ENCODE data around the gene SUSD6.

The SUSD6 gene, protein sequence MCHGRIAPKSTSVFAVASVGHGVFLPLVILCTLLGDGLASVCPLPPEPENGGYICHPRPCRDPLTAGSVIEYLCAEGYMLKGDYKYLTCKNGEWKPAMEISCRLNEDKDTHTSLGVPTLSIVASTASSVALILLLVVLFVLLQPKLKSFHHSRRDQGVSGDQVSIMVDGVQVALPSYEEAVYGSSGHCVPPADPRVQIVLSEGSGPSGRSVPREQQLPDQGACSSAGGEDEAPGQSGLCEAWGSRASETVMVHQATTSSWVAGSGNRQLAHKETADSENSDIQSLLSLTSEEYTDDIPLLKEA

DNA sequence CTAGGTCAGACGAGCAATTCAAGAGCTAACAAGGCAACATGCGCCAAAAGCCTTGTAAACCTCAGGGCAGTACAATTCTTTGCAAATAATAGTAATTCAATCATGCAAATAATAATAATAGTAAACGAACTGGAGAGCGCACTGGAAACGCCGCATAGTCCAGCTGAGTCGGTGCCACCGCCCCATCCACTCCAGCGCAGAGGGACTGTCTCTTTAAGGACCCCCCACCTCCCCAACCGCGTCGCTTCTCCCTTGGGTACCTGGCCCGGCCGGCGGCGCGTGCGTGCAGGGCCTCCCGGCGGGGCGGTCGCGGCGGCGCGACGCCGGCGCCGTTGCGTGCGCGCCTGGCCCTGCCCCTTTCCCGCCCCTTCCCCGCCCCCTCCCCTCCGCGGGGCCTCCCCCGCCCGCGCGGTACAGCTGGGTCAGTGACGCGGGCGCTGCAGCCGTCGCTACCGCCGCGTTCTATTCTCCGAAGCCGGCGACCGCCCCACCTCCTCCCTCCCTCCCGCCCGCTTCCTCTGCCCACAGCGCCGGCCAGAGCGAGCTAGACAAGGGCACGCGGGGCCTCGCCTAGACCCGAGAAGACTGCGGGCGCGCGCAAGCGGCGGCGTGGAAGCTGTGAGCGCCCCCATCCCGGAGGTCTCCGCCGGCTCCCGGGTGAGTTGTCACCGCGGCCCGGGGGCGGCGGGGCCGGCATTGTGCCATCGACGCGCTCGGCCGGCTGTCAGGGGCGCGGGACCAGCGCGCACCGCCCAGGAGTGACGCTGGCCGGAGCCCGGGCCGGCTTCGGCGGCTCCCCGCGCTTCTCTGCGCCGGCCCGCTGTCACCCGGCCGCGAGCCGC lies at the start of gene SUSD6:
Gene SUSD6, plus strand, starts transcription at position 425 of the 842 bp plus-strand sequence. CDS start 46,997 bp downstream, outside the sequence.
- DNase-seq: peak; percentile 87

DNA sequence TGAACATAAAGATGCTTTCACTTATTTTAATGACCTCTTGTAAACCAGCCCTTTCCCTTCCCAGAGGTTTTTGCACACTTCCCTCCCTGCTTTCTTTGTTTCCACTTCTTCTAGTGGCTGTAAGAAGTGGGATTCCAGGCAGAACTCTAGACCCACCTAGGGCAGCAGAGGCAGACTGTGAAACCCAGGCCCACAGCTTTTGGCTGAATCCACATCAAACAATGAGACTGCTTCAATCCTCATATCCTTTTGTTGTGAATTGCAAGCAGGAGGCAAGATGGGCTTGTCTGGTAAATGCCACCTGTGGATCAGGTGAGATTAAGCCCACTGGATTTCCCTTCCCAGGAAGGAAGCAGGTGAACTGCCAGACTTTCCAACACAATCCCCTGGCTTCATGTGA lies 49.5 kb upstream of the SUSD6 start:
- DNase-seq: no peak

DNA sequence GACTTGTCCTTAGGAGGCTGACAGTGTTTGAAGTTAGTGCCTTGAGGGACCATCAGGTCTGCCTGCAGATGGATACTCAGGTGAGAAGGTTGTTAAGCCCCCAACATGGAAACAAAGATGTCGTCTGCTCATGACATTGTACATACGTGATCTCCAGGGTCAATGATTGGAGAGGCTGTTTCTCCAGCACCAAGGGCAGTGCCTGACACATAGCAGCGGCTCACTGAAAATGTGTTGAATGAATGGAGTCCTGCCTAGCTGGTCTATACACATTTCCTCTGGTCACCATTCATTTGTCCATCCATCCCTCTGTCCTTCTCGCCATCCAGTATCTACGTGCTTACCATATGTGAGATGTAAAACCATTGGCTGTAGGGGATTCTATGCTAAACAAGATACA lies 43.8 kb upstream of the SUSD6 start:
- no peak for DNase-seq

DNA sequence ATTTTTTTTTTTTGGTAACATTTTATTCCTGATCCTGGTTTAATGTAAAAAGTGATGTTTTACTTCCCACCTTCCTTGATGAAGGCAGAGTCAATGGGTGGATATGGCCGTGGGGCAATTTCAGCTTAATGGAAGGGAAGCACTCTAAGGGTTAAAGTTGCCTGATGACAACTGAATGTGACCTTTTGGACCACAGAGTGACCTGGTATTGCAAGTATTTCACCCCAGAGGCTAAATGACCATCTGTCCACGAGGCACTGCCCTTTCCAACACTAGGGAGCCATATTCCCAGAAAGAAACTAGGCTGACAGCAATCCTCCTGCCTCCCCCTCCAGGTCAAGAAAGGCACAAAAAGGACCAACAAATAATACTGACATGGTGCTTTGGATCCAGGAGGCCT lies 41.5 kb upstream of the SUSD6 start:
- no peak for DNase-seq

DNA sequence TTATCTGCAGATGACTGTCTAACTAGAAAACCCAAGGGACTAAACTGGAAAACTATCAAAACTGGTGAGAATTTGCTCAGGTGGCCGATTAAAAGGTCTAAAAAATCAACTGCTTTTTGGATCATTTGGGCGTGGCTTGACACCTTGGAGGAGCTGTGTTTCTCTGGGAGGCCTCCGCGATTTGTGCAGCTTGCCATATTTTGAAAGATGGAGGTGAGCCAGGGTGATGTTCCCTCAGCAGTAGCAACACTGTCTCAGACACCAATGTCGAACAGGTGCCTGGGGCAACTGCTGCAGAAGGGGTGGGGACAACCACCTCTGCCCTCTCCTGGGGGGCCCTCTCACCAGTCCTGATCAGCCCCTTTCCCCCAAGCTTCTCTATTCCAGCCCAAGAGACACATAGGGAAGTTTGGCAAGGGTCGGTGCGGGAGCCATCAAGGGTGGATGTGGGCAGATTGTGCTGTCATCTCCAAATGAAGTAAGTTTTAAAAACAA lies 40.5 kb upstream of the SUSD6 start:
- DNase-seq: no peak

DNA sequence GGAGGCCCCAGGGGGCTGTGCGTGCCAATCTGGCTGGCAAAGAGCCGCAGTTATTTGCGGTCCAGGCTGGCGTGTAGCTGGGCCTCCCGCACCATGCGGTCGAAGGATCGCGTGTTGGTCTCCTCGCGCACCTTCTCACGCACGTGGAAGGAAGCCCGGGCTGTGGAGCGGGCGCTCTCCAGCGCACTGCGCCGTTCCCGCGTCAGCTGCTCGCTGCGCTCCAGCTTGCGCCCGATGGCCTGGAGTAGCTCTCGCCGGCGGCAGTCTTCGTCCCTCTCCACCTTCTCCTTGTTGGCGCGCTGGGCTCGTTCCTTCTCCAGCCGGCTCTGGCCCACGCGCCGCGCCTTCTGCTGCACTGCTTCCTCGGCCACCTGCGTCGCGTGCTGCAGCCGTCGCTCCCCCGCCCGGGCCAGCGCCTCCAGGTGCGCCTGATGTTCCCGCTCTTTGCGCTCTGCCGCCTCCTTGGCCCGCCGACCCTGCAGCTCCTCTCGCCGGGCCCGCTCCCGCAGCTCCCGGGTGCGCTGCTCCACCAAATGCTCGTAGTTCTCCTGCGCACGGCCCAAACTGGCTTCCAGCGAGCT lies 39.9 kb upstream of the SUSD6 start:
- no peak for DNase-seq

DNA sequence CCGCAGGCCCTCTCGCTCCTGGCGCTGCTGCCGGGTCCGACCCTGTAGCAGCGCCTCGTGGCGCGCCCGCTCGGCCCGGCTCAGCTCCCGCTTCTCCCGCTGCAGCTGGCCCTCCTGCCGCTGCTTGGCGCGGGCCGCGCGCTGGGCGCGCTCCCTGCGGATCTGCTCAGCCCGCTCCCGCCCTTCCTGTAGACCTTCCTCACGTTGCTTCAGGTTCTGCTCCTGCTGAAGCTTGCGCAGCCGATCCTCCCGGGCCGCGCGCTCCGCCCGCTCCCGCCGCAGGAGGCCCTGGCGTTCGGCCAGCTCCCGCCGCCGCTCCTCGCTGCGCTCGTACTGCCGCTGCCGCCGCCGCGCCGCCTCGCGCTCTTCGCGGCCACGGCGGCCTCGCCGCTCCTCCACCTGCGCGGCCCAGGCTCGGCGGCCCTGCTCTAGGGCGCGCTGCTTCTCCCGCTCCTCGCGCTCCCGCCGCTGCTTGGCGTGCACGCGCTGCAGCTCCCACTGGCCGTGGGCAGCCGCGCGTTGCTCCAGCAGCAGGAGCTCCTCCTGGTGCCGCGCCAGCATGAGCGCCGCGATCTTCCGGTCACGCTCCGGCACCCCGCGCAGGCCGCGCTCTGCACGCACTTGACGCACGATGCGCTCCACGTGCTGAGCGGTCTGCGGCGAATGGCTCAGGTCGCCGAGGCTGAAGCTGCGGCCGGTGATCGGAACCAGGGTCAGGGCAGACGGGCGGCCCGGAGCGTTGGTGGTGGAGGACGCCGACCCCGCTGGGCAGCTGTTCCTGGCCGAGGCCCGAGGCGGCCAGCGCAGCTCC lies 39.2 kb upstream of the SUSD6 start:
- DNase-seq: no peak

DNA sequence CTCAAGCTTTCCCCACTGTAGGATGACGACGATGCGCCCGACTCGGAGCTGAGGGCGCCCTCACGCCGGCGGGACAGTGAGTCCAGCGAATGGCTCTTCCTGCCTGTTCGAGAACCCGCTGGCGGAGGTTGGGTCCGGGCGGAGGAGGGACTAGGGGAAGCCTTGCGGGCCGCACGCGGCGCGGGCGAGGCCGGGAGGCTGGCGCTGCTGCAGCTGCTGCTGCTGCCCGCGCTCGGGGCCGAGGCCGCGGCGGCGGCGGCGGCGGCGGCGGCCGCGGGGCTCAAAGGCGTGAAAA lies 38.6 kb upstream of the SUSD6 start:
- no peak for DNase-seq

DNA sequence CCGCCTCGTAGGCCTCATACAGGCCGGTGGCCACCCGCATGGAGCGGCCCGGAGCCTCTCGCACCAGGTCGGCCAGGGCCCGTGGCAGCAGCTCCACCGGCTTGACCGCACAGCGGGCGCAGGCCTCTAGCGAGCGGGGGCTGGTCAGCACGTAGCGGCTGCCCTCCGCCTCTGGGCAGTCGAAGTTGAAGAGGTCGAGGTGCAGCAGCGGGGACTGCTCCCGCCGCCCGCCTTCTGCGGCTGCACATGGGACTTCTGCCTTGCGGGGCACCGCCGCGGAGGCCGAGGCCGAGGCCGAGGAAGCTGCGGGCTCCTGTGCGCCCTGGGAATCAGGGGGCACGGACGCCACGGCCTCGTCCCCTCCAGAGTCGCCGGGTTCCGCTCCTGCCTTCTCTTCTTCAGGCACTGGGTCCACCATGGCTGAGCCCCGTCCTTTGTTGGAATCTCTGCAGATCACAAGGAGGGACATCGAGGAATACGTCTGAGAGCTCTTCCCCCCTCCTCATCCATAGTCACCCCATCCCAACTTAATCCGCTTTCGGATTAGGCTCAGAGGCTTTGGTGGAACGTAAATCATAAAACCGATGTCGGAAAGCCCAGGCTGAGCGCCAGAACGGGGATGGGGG lies 38.1 kb upstream of the SUSD6 start:
- DNase-seq: no peak

DNA sequence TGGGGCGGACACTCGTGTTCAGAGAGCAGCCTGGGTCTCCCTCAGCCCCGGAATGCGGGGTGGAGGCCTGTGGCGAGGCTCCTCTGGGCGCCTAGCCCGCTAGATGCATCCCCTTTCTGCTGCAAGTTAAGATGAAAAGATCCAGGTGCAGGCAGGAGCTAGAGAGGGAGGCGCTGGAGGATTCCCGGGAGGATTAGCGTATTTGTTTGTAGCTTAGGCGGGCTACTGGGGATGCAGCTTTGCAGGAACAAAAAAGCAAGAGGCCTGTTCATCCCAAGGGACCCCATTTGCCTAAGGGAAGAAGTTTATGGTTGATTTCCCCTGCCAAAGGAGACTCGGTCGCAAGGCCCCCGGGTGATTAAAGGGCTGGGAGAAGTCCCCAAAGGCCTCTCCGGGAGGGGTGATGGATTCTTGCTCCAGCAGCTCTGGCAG lies 37.5 kb upstream of the SUSD6 start:
- no peak for DNase-seq

DNA sequence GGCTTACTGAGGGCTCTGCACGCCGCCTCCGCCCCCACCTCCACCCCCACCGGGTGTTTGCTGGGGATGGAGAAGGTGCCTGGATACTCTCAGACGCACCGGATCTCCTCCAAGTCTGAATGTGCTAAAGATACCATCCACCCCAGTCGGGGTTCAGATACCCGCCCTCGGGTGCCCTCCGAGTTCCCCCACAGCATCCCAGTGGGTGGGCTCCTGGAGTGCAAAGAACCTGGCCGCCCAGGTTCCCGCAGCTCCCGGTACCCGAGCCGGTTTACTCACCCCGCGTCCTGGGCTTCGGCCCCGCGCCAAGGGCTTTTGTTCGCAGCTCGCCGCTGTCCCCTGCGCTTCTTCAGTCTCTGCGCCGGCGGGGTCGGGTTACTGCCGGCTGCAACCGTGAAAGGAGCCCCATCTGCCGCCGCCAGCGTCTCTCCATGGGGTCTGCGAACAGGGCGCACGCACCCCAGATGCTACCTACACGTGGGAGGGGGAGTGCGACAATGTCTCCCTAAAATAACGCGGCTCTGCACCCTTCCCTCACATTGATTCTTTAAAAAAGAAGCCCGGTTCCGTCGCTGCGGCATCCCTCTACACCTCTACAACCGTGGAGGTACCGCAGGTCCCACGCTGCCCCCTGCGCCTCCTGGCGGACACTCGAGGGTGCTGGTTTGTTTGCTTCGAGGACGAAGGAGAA lies 37.0 kb upstream of the SUSD6 start, which contains the start of gene CCDC177:
Gene CCDC177, minus strand, starts transcription at position 609 of the 691 bp plus-strand sequence. CDS start 1,249 bp downstream, outside the sequence.
- peak; percentile 74 for DNase-seq

DNA sequence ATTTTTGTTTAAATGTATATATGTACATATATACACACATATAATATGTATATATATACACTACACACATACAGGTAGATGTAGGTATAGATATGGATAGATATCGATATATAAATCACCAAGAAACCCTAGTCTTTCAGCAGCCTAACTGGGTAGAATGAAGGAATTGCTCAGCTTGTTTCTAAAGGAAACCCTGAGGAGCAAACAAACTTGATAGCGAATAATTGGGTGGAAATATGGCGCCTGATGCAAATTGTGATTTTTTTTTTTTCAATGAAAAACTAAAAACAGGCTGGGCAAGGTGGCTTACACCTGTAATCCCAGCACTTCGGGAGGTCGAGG lies 36.5 kb upstream of the SUSD6 start:
- DNase-seq: no peak

DNA sequence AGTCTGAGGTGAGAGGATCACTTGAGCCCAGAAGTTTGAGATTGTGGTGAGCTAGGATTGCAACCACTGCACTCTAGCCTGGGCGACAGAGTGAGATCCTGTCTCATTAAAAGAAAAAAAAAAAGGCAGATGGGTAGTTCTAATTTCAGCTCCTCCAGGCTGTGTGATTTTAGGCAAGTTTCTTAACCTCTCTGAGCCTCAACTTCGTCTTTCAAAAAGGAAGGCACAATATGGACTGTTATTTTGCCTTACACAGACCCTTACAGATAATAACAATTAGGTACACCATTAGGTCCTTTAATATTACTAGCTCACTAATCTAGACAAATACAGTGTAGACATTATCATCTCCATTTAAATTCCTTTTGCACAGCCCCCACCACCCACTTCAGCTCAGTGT lies 31.9 kb upstream of the SUSD6 start:
- DNase-seq: no peak

DNA sequence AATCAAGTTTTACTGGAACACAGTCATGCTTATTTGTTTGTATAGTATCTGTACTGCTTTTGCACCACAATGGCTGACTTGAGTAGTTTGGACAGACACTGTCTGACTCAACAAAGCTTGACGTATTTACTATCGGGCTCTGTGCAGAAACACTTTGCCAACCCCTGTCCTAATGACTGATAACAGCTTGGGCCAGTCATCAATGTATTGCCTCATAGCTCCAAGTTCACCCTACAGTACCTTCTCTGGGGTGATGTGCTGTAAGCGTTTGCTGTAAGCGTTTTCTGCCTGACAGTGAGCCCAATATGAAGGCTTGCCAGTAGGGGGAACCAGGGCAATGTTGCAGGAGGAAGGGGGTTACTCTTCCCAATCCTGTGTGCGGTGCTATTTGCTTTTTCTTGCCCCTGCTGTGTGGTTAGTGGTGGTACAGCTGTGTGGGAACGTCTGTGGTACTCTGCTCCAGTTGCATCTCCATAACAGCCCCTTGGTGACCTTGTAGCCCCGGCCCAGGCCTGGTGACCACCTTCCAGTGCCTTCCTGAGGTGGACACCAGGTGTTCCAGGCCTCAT lies 31.3 kb upstream of the SUSD6 start:
- no peak for DNase-seq

DNA sequence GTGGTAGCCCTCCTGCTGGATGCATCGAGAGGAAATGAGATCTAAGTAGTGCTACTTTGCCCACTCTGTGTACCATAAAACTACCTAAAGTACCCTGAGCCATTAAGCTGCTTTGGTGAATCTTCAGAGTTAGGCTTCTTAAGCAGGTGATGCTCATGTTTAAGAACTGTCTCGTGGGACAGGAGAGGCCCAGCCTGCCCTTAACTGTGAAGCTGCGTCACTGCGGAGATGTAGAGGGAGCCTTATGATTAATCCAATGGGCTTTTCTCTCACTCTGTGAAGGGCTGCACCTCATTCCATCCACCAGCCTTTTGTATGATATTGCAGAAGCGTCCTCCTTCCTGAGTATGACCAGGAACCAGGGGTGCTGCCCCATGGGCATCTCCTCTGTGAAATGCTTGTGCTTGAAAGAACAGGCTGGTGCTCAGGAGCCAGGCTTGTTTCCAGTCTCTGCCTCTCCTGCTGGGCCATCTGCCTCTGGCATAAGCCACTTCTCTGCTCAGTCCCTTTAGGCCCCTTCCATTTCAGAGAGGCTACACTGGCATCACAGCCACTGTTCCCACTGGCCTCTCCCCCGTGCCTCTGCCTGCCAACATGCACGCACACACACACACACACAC lies 30.0 kb upstream of the SUSD6 start:
- no peak for DNase-seq

DNA sequence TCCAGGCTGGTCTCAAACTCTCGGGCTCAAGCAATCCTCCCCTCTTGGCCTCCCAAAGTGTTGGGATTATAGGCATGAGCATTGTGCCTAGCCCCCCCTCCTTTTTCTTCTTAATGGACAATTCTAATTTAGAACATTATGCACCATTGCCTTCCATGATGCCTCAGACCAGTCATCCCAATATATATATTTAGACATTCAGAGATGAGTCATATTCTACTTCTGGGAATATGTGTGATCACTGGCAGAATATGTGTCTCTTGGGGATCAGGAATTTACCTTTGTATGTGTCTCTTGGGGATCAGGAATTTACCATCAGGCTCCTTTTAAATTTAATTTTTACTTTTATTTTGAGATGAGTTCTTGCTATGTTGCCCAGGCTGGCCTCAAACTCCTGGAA lies 29.2 kb upstream of the SUSD6 start:
- DNase-seq: no peak

DNA sequence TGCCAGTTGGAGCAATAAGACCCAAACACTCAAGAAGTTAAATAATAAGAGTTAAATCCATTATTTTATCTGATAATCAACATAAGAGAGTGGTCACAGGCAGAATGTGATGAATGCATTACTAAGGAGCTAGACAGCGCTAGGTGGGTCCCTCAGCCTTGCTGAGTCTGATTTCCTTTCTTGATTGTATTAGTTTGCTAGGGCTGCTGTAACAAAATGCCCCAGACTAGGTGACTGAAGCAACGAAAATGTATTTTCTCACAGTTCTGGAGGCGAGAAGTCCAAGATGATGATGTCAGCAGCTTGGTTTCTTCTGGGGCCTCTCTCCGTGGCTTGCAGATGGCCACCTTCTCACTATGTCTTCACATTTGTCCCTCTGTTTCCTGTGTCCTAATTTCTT lies 28.6 kb upstream of the SUSD6 start:
- no peak for DNase-seq

DNA sequence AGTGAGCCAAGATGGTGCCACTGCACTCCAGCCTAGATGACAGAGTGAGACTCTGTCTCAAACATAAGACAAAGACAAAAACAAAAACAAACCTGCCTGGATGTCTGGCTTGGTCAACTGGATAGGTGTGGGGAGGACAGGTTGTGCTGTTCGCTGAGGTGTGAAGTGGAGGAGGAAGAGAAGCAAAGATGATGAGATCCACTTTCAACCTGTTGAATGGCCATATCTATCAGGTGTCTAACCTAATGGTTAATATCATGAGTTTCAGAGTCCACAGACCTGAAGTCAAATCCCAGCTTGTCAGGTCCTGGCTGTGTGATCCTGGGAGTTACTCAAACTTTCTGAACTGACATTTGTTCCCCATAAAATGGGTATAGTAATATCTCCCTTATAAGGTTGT lies 27.0 kb upstream of the SUSD6 start:
- no peak for DNase-seq

DNA sequence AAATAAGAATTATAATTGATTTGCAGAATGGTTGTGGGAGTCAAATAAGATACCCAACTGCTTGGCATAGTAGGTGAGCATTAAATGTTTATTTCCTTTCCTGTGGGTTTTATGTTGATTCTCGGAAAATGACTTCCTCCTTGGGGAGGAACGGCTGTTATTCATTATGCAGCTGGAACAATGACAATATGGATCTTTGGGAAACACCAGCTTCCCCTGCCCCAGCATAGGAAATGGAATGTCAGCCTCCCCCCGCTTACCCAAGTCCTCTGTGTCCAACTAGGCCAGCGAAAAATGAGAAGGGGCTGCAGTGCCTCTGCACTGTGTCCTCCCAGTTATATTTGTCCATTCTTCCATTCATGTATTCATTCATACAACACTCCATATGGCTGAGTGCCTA lies 25.0 kb upstream of the SUSD6 start:
- no peak for DNase-seq

DNA sequence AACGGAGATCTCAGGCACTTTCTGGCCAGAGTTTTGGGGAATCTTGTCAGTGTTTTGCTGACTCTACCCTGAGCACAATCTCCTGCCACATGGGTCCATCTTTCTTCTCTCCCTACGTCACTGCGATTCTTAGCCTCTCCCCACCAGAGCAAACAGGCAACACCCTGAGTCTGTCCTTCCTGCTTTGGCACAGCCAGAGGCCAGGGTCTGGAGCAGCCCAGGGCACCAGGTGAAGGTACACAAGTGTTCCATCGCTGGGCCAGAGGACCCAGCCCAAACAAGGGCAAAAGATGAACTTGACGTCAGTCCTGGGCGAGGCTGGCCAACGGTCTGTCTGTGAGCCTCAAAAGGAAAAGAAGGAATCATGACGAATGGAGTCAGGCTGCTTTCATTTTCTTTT lies 24.0 kb upstream of the SUSD6 start:
- no peak for DNase-seq

DNA sequence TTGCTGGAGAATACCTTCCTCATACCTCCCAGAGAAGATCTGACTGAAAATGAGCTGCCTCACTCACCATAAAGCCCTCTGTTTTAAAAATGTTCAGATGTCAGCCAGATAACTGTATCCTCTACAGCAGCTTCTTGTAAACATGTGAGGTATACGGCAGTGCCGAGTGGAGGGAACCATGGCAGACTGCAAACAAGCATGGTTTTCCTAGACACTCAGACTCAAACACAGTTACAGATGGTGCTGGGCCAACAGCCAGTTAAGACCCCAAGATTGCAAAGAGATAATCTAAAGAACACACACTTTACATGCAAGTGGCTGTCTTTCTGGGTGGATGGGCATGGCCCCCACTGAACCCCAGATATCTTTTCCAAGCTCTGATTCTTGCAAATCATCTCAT lies 20.1 kb upstream of the SUSD6 start:
- DNase-seq: no peak
